Stimulated activated CD4-positive, alpha-beta T cell treated with anti-CD3 and anti-CD28 coated beads, Interleukin-12 subunit alpha, Interleukin-12 subunit beta, amount 100 ng/mL, for 4 hours (primary cell): ENCODE measurements around the gene KCTD12.

ENCODE experiments used
- DNase-seq: peaks from one replicate; pipeline ENCODE4 v3.0.0-alpha.2; 2020

The KCTD12 gene

GRCh38 chr13:76852986-76853385, 33.2 kb downstream of the KCTD12 start:
- DNase-seq = no peak

GRCh38 chr13:76851961-76852360, 34.2 kb downstream of the KCTD12 start:
- DNase-seq = no peak

- DNase-seq = no peak
Measured at GRCh38 chr13:76849493-76849892, 36.7 kb downstream of the KCTD12 start.

GRCh38 chr13:76848596-76848995, 37.6 kb downstream of the KCTD12 start:
- DNase-seq = no peak

- DNase-seq = no peak
Measured at GRCh38 chr13:76846363-76846762, 39.8 kb downstream of the KCTD12 start.

GRCh38 chr13:76845865-76846264, 40.3 kb downstream of the KCTD12 start:
- DNase-seq = no peak

GRCh38 chr13:76845367-76845766, 40.8 kb downstream of the KCTD12 start:
- DNase-seq = no peak

GRCh38 chr13:76837801-76838200, 48.4 kb downstream of the KCTD12 start:
- no peak for DNase-seq

- DNase-seq = no peak
Measured at GRCh38 chr13:76836311-76836710, 49.9 kb downstream of the KCTD12 start.

GRCh38 chr13:76833441-76833954, 52.7 kb downstream of the KCTD12 start:
- DNase-seq = no peak

- DNase-seq = no peak
Measured at GRCh38 chr13:76832258-76832988, 53.8 kb downstream of the KCTD12 start.

- DNase-seq = no peak
Measured at GRCh38 chr13:76830805-76831204, 55.4 kb downstream of the KCTD12 start.
